Measurements from ENCODE around the gene FASTKD1.
"Not testable (repeated sequence)": the region's sequence is repeated elsewhere in the genome, so short reads cannot be mapped to it uniquely, and the experiment has no call there.

The FASTKD1 gene

DNA sequence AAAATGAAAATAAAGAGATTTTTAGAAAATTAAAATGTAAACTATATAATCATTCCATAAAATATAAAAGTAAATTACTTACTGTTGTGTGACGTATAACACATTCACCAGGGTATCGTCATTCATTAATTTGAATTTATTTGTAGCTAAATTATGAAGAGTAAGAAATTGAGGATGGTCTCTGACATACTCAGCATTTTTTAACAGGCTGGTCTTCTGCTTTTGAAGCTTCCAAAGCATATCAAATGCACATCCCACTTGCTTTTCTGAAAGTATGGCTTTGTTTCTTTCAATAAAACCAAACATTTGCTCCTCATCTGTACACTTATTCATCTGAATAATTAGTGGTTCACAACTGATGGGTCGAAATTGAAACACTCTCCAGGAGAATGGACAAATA lies 2.1 kb downstream of the FASTKD1 start:
- DNase-seq (ENCODE audit: low read depth): no peak

DNA sequence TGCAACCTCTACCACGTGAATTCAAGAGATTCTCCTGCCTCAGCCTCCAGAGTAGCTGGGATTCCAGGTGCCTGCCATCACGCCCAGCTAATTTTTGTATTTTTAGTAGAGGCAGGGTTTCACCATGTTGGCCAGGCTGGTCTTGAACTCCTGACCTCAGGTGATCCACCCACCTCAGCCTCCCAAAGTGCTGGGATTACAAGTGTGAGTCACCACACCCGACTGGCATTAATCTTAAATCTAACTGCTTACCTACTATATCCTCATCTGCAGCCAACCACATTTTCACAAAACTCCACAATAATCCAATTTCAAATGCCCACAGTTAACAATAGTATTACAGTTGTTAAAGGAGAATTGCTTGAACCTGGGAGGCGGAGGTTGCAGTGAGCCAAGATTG lies 2.9 kb downstream of the FASTKD1 start:
- not testable (repeated sequence) for DNase-seq (ENCODE audit: low read depth)

GRCh38 chr2:169569948-169570347 lies 3.7 kb downstream of the FASTKD1 start:
- no peak for DNase-seq (ENCODE audit: low read depth)

DNA sequence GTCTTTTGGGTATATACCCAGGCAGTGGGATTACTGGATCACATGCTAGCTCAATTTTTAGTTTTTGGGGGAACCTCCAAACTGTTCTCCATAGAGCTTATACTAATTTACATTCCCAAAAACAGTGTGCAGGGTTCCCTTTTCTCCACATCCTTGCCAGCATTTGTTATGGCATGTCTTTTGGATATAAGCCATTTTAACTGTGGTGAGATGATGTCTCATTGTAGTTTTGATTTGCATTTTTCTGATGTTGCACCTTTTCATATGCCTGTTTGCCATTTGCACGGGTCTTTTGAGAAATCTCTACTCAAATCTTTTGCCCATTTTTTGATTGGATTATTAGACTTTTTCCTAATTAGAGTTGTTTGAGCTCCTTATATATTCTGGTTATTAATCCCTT lies 8.0 kb downstream of the FASTKD1 start:
- DNase-seq (ENCODE audit: low read depth): no peak

GRCh38 chr2:169562519-169562918 lies 11.1 kb downstream of the FASTKD1 start:
- no peak for DNase-seq (ENCODE audit: low read depth)

GRCh38 chr2:169562084-169562483 lies 11.6 kb downstream of the FASTKD1 start:
- DNase-seq (ENCODE audit: low read depth): not testable (repeated sequence)

- no peak for DNase-seq (ENCODE audit: low read depth)
Measured at GRCh38 chr2:169561364-169561763, 12.3 kb downstream of the FASTKD1 start.

DNA sequence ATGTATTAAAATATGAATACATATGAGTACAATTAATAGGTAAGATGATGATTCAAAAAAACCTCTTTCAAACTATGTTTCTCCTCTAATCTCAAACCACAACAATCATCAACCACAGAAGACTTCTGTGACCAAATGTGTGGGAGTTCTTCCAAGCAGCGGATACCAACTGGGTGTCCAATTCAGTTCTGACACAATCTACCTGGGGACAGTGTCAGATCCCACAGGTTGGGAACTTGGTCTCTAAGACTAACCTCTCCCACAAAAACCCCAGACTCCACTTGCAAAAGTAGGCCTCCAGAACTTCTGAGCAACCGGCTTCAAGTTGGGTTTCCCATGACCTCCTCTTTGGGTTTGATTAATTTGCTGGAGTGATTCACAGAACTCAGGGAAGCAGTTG lies 26.9 kb downstream of the FASTKD1 start:
- no peak for DNase-seq (ENCODE audit: low read depth)

DNA sequence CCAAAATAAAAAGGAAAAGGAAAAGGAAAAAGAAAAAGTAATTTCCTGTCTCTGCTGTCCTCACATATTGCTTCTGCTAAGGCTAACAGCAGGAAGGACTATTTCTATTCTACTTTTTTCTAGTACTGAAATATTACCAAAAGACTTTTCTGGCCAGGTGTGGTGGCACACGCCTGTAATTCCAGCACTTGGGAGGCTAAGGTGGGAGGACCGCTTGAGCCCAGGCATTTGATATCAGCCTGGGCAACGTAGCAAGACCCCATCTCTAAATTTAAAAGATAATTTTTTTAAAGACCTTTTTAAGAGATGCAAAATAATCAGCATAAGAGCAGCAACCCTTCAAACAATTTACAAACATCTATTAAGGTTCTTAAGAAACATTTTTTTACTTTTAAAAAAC lies 31.2 kb downstream of the FASTKD1 start:
- no peak for DNase-seq (ENCODE audit: low read depth)

GRCh38 chr2:169540146-169540545 lies 33.5 kb downstream of the FASTKD1 start:
- no peak for DNase-seq (ENCODE audit: low read depth)

- not testable (repeated sequence) for DNase-seq (ENCODE audit: low read depth)
Measured at GRCh38 chr2:169539460-169539859, 34.2 kb downstream of the FASTKD1 start.

GRCh38 chr2:169528271-169528701 lies 45.4 kb downstream of the FASTKD1 start:
- peak; percentile 22 for DNase-seq (ENCODE audit: low read depth)

DNA sequence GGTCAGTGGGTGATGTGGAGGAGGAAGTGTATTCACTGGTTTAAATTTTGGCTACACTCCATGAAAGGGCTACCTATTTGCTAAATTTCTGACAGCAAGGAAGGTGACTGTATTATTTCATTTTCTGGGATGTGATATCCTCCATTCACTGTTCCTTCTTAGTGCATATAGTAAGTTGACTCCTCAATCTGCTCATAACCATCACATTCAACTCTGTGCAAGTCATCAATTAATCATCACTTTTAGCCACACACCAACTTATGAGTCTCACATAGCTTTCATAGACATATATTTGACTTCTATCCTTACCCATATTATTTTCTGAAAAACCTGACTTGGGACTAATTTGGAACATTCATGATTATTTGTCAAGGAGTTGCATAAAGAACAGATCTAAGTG lies 47.2 kb downstream of the FASTKD1 start:
- no peak for DNase-seq (ENCODE audit: low read depth)

GRCh38 chr2:169525434-169525833 lies 48.2 kb downstream of the FASTKD1 start:
- DNase-seq (ENCODE audit: low read depth): no peak

- DNase-seq (ENCODE audit: low read depth): no peak
Measured at GRCh38 chr2:169523681-169524080, 50.0 kb downstream of the FASTKD1 start.

- no peak for DNase-seq (ENCODE audit: low read depth)
Measured at GRCh38 chr2:169520896-169521295, 52.8 kb downstream of the FASTKD1 start.

- not testable (repeated sequence) for DNase-seq (ENCODE audit: low read depth)
Measured at GRCh38 chr2:169516488-169516995, 57.1 kb downstream of the FASTKD1 start.

- DNase-seq (ENCODE audit: low read depth): not testable (repeated sequence)
Measured at GRCh38 chr2:169514758-169515157, 58.9 kb downstream of the FASTKD1 start.

- no peak for DNase-seq (ENCODE audit: low read depth)
Measured at GRCh38 chr2:169513926-169514325, 59.7 kb downstream of the FASTKD1 start.

- DNase-seq (ENCODE audit: low read depth): no peak
Measured at GRCh38 chr2:169513094-169513493, 60.6 kb downstream of the FASTKD1 start.

GRCh38 chr2:169512525-169512924 lies 61.1 kb downstream of the FASTKD1 start:
- no peak for DNase-seq (ENCODE audit: low read depth)

DNA sequence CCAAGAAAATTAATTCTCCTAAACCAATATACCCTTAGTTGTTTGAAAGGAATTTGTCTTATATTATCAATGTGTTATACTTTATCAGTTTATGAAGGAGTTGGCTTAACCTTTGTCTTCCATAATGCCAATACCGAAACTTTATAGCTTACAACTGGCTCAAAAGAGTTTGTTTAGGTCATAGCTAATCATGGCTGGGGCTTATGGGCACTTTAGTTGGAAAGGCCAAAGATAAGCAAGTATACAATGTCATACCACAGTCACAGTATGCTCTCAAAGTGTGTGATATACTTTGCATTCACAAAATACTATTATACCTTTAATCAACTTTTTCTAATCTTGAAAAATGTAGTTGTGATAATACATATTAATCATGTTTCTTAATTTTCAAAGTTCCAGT lies 61.8 kb downstream of the FASTKD1 start:
- no peak for DNase-seq (ENCODE audit: low read depth)

GRCh38 chr2:169510496-169510895 lies 63.2 kb downstream of the FASTKD1 start:
- DNase-seq (ENCODE audit: low read depth): no peak

- DNase-seq (ENCODE audit: low read depth): no peak
Measured at GRCh38 chr2:169509955-169510354, 63.7 kb downstream of the FASTKD1 start.
